H1 (cell line): ENCODE measurements around the gene IL36A. TPM values are rescaled to one million over a fixed set of nuclear protein-coding genes. Genes with fewer than 3 reads are reported as not detected.

Experiments used
- CTCF ChIA-PET: fragments of 300-600 bp; sonication (Branson Sonifier 250); formaldehyde crosslinking; loops from one replicate; lab custom pipeline; 2021; ENCODE audit not compliant: partially characterized antibody; lab: Charles Lee
- POLR2A ChIA-PET: fragments of 300-600 bp; sonication (Branson Sonifier 250); formaldehyde crosslinking; loops from one replicate; lab custom pipeline; 2021; ENCODE audit warnings: inconsistent platforms; ENCODE audit not compliant: partially characterized antibody; lab: Charles Lee
- DNase-seq, 2 experiments: peaks; one replicate each; pipeline versions ENCODE4 v3.0.0 to v3.0.0-alpha.2; 2010 to 2022; ENCODE audit warnings: low spot score in 2 of 2, low read depth in 1 of 2, mixed read lengths in 1 of 2
- FAIRE-seq: peaks from 2 replicates; lab custom pipeline; 2011; peaks lifted over from hg19 to GRCh38; lab: Jason Lieb, UNC
- H2AFZ ChIP-seq: 2 replicates; pipeline ENCODE4 v1.8.1; 2012; ENCODE audit warnings: low read length, inconsistent platforms
- H2AK5ac ChIP-seq: 2 replicates; pipeline ENCODE4 v1.6.1; 2013; ENCODE audit warnings: low read depth, low read length
- H2BK120ac ChIP-seq: replicated peaks from 2 replicates; pipeline ENCODE3; 2013; ENCODE audit warnings: low read depth, low read length, inconsistent platforms
- H2BK12ac ChIP-seq: 2 replicates; pipeline ENCODE4 v1.6.1; 2013; ENCODE audit warnings: low read depth, low read length
- H2BK15ac ChIP-seq: 2 replicates; pipeline ENCODE4 v1.6.1; 2013; ENCODE audit warnings: low read length
- H2BK20ac ChIP-seq: 2 replicates; pipeline ENCODE4 v1.6.1; 2013; ENCODE audit warnings: low read length
- H2BK5ac ChIP-seq: 2 replicates; pipeline ENCODE4 v1.6.1; 2013; ENCODE audit warnings: low read depth, low read length
- H3K14ac ChIP-seq: 2 replicates; pipeline ENCODE4 v1.6.1; 2013; ENCODE audit warnings: inconsistent platforms; ENCODE audit not compliant: insufficient read length
- H3K18ac ChIP-seq: 2 replicates; pipeline ENCODE4 v1.6.1; 2013; ENCODE audit warnings: low read length; ENCODE audit errors: extremely low read depth
- H3K23ac ChIP-seq: 2 replicates; pipeline ENCODE4 v1.6.1; 2013; ENCODE audit warnings: inconsistent platforms; ENCODE audit not compliant: insufficient read length
- H3K23me2 ChIP-seq: 2 replicates; pipeline ENCODE4 v1.6.1; 2013; ENCODE audit warnings: low read depth, low read length
- H3K27ac ChIP-seq: 2 replicates; pipeline ENCODE4 v1.6.1; 2011; ENCODE audit warnings: low read depth, low read length, inconsistent platforms
- H3K27me3 ChIP-seq, 4 experiments: replicated peaks in 1 of 4; 1 replicate in 1 of 4; 2 replicates in 3 of 4; pipeline versions ENCODE4 v1.6.1 to v1.8.1; 2011 to 2013; ENCODE audit warnings: low read length in 3 of 4, mild to moderate bottlenecking in 3 of 4, inconsistent platforms in 2 of 4, mixed read lengths in 2 of 4, moderate library complexity in 1 of 4; ENCODE audit not compliant: control insufficient read depth in 3 of 4, insufficient read depth in 3 of 4; ENCODE audit errors: extremely low read depth in 1 of 4
- H3K36me3 ChIP-seq, 4 experiments: 2 replicates each; pipeline versions ENCODE4 v1.6.1 to v1.8.1; 2011 to 2013; ENCODE audit warnings: mild to moderate bottlenecking in 4 of 4, low read length in 3 of 4, moderate library complexity in 2 of 4, control low read depth in 1 of 4, inconsistent platforms in 1 of 4; ENCODE audit not compliant: insufficient read depth in 4 of 4, control insufficient read depth in 2 of 4
- H3K4ac ChIP-seq: replicated peaks from 2 replicates; pipeline ENCODE3; 2013; ENCODE audit warnings: low read length, low read depth, mixed read lengths, inconsistent platforms; ENCODE audit not compliant: insufficient read length
- H3K4me1 ChIP-seq, 4 experiments: replicated peaks in 1 of 4; 1 replicate in 1 of 4; 2 replicates in 3 of 4; pipeline versions ENCODE4 v1.6.1 to v1.8.1; 2011 to 2013; ENCODE audit warnings: low read length in 3 of 4, inconsistent platforms in 2 of 4, mixed read lengths in 1 of 4; ENCODE audit not compliant: insufficient read depth in 4 of 4, control insufficient read depth in 3 of 4
- H3K4me2 ChIP-seq, 2 experiments: 2 replicates each; pipeline versions ENCODE4 v1.6.1 to v1.8.1; 2011 to 2013; ENCODE audit warnings: low read depth in 2 of 2, low read length in 2 of 2, control low read depth in 1 of 2, inconsistent platforms in 1 of 2, mild to moderate bottlenecking in 1 of 2; ENCODE audit not compliant: insufficient read depth in 1 of 2
- H3K4me3 ChIP-seq, 4 experiments: fragments of 200-600, 300-600 bp in 1 of 4; sonication (generic), shearing (Covaris generic), sonication (Bioruptor Twin) in 1 of 4; 2 replicates each; pipeline versions ENCODE4 v1.5.1 to v1.8.1; 2011 to 2016; ENCODE audit warnings: low read length in 4 of 4, low read depth in 3 of 4, control low read depth in 2 of 4, inconsistent platforms in 2 of 4, mild to moderate bottlenecking in 2 of 4, mixed read lengths in 1 of 4, moderate library complexity in 1 of 4; ENCODE audit not compliant: insufficient read depth in 2 of 4; ENCODE audit errors: extremely low read depth in 1 of 4
- H3K56ac ChIP-seq: replicated peaks from 2 replicates; pipeline ENCODE3; 2013; ENCODE audit warnings: low read depth, mild to moderate bottlenecking, mixed read lengths, low read length, inconsistent platforms; ENCODE audit not compliant: insufficient read length
- H3K79me1 ChIP-seq: 2 replicates; pipeline ENCODE4 v1.6.1; 2013; ENCODE audit warnings: low read depth, low read length, control low read depth
- H3K79me2 ChIP-seq, 2 experiments: 2 replicates each; pipeline versions ENCODE4 v1.6.1 to v1.8.1; 2012 to 2013; ENCODE audit warnings: low read length in 2 of 2, mild to moderate bottlenecking in 2 of 2, inconsistent platforms in 1 of 2; ENCODE audit not compliant: insufficient read depth in 2 of 2, control insufficient read depth in 1 of 2
- H3K9ac ChIP-seq, 4 experiments: replicated peaks in 1 of 4; 1 replicate in 1 of 4; 2 replicates in 3 of 4; pipeline versions ENCODE4 v1.6.1 to v1.8.1; 2011 to 2013; ENCODE audit warnings: low read depth in 3 of 4, low read length in 3 of 4, control low read depth in 2 of 4, mild to moderate bottlenecking in 2 of 4, moderate library complexity in 2 of 4, inconsistent platforms in 1 of 4; ENCODE audit errors: extremely low read depth in 1 of 4
- H3K9me3 ChIP-seq, 2 experiments: 2 replicates each; pipeline versions ENCODE4 v1.6.1 to v1.8.1; 2012 to 2013; ENCODE audit warnings: mild to moderate bottlenecking in 2 of 2, moderate library complexity in 2 of 2, control low read depth in 1 of 2, inconsistent platforms in 1 of 2, low read depth in 1 of 2, low read length in 1 of 2, mixed read lengths in 1 of 2; ENCODE audit not compliant: insufficient read depth in 2 of 2
- H4K20me1 ChIP-seq, 2 experiments: replicated peaks in 1 of 2; 2 replicates each; pipeline versions ENCODE3 to v1.8.1; 2011 to 2013; ENCODE audit warnings: inconsistent platforms in 2 of 2, low read length in 2 of 2, mild to moderate bottlenecking in 1 of 2; ENCODE audit not compliant: insufficient read depth in 2 of 2, control insufficient read depth in 1 of 2
- H4K5ac ChIP-seq: 2 replicates; pipeline ENCODE4 v1.6.1; 2013; ENCODE audit warnings: low read length, low read depth, mixed read lengths, inconsistent platforms; ENCODE audit not compliant: insufficient read length
- H4K8ac ChIP-seq: 2 replicates; pipeline ENCODE4 v1.8.0; 2013; ENCODE audit warnings: mild to moderate bottlenecking, moderate library complexity, low read length, inconsistent platforms; ENCODE audit not compliant: insufficient read depth; ENCODE audit errors: extremely low read depth
- H4K91ac ChIP-seq: replicated peaks from 2 replicates; pipeline ENCODE3; 2013; ENCODE audit warnings: low read length, mixed read lengths, inconsistent platforms; ENCODE audit not compliant: insufficient read length
- ASH2L ChIP-seq: fragments of 200-600, 300-600 bp; sonication (generic); IDR thresholded peaks from one replicate; pipeline ENCODE4 v1.7.1; 2017; ENCODE audit warnings: low read length
- E2F6 ChIP-seq: IDR thresholded peaks from 2 replicates; pipeline ENCODE4 v1.6.1; 2012; ENCODE audit warnings: inconsistent platforms
- EGR1 ChIP-seq: IDR thresholded peaks from 2 replicates; pipeline ENCODE4 v1.6.1; 2011; ENCODE audit warnings: low read depth, low read length, borderline replicate concordance
- KDM1A ChIP-seq: fragments of 200-600, 300-600 bp; sonication (generic); IDR thresholded peaks from 2 replicates; pipeline ENCODE4 v1.7.1; 2016; ENCODE audit warnings: mild to moderate bottlenecking, low read length, borderline replicate concordance
- MAX ChIP-seq: IDR thresholded peaks from 2 replicates; pipeline ENCODE4 v1.6.1; 2012; ENCODE audit warnings: inconsistent platforms
- NANOG ChIP-seq: IDR thresholded peaks from 2 replicates; pipeline ENCODE4 v1.6.1; 2011; ENCODE audit warnings: low read length, low read depth, mild to moderate bottlenecking, inconsistent platforms; ENCODE audit not compliant: insufficient read depth, poor library complexity, severe bottlenecking
- NRF1 ChIP-seq: IDR thresholded peaks from 2 replicates; pipeline ENCODE4 v1.6.1; 2011; ENCODE audit warnings: mild to moderate bottlenecking, low read depth, low read length, improper control_type of control experiment
- PHF8 ChIP-seq: fragments of 200-600 bp; sonication (generic); conservative IDR thresholded peaks from 2 replicates; pipeline ENCODE4 v1.7.1; 2012; ENCODE audit warnings: low read depth, mild to moderate bottlenecking, inconsistent platforms, low read length, moderate library complexity
- RNF2 ChIP-seq: fragments of 200-900, 300-1000 bp; sonication (generic); IDR thresholded peaks from 2 replicates; pipeline ENCODE4 v1.7.1; 2016; ENCODE audit warnings: borderline replicate concordance, low read depth, mild to moderate bottlenecking, antibody characterized with exemption, low read length; ENCODE audit not compliant: poor library complexity, severe bottlenecking; ENCODE audit errors: missing control alignments
- SIX5 ChIP-seq: IDR thresholded peaks from 2 replicates; pipeline ENCODE4 v1.6.1; 2011; ENCODE audit warnings: mild to moderate bottlenecking, low read depth, low read length
- SP4 ChIP-seq: IDR thresholded peaks from 2 replicates; pipeline ENCODE4 v1.6.1; 2012; ENCODE audit warnings: low read length, inconsistent platforms
- TAF1 ChIP-seq: IDR thresholded peaks from 2 replicates; pipeline ENCODE4 v1.6.1; 2011; ENCODE audit warnings: mild to moderate bottlenecking, low read depth, low read length
- TCF12 ChIP-seq: IDR thresholded peaks from 2 replicates; pipeline ENCODE4 v1.6.1; 2011; ENCODE audit warnings: low read depth, mild to moderate bottlenecking, low read length
- WGBS, 2 experiments: shearing (Covaris generic) in 1 of 2; methylation state at CpG; one replicate each; pipeline versions ENCODE4 v1.1.6 to v1.1.7; 2013 to 2015; ENCODE audit warnings: low lambda C conversion rate in 2 of 2, mixed read lengths in 2 of 2, inconsistent platforms in 1 of 2, low coverage in 1 of 2, missing lambda C conversion rate in 1 of 2; ENCODE audit not compliant: insufficient replicate concordance in 2 of 2, insufficient coverage in 1 of 2, insufficient read length in 1 of 2; ENCODE audit errors: extremely low coverage in 1 of 2, missing lambda C conversion rate in 1 of 2; 5-methylcytosine and 5-hydroxymethylcytosine counted together
- polyA plus RNA-seq, 7 experiments: library from polyadenylated mRNA; depleted of rRNA in 3 of 7; stranded (reverse) in 5 of 7; unstranded in 2 of 7; fragments of >200 nt in 5 of 7; fragments of 200-250 nt in 2 of 7; gene quantifications; 1 replicate in 5 of 7; 2 replicates in 1 of 7; 4 replicates in 1 of 7; pipeline versions ENCODE4 v1.2.1 to v1.2.3, GENCODE V29; 2011 to 2013; ENCODE audit warnings: missing spikeins in 2 of 7, mixed read lengths in 2 of 7
- total RNA-seq: library from RNA; stranded (reverse); fragmentation: NEBNext Ultra II Directional; extraction: Animal tissue kit (Norgen Biotek cat#: 25700); gene quantifications from 2 replicates; pipeline ENCODE4 v1.2.1, GENCODE V29; 2021

IL36A gene
- total and polyA plus RNA-seq, 2 of the 8 experiments (the other 6 are each of a cell fraction or from before 2014, with no cell fraction given), result not detected

GRCh38 chr2:113018509-113018908 is 13.2 kb downstream of the IL36A start:
- no peaks in the 10 kb centered on the region for H3K79me2 ChIP-seq
- no peaks in the 10 kb centered on the region for H3K36me3 ChIP-seq
- H4K5ac ChIP-seq, result no peak overlapping the region
- no peaks in the 10 kb centered on the region for H3K79me1 ChIP-seq
- ChIA-PET CTCF (no interaction called here), POLR2A (no interaction called here)
- no peak overlapping the region for H3K9ac ChIP-seq
- no peak overlapping the region for H2AFZ ChIP-seq
- H3K4me2 ChIP-seq, result no peak overlapping the region
- no peak overlapping the region for H3K14ac ChIP-seq
- H3K27me3 ChIP-seq, result no peaks in the 10 kb centered on the region
- no peak overlapping the region for H2BK15ac ChIP-seq
- 90% methylated on average over 3 of the region's 3 CpGs; no CpG with 5 or more reads in 1 of the 2 experiments for WGBS, 2 experiments
- no peak overlapping the region for H3K27ac ChIP-seq
- no peaks in the 10 kb centered on the region for H4K20me1 ChIP-seq
- H3K18ac ChIP-seq, result no peak overlapping the region
- H3K23me2 ChIP-seq, result no peaks in the 10 kb centered on the region
- H2AK5ac ChIP-seq, result no peak overlapping the region
- no peak overlapping the region for H2BK120ac ChIP-seq
- no peak for DNase-seq
- peaks cover 0 to 4% of the 10 kb centered on the region in 2 experiments; a peak in 1 of 4 replicates for H3K9me3 ChIP-seq
- no peak overlapping the region for H3K56ac ChIP-seq
- H4K91ac ChIP-seq, result no peak overlapping the region
- no peak for FAIRE-seq
- H2BK5ac ChIP-seq, result no peak overlapping the region
- no peak overlapping the region for H2BK12ac ChIP-seq
- H3K4ac ChIP-seq, result no peak overlapping the region
- no peak overlapping the region for H3K23ac ChIP-seq
- no peak overlapping the region for H4K8ac ChIP-seq
- no peaks in the 10 kb centered on the region for H3K4me1 ChIP-seq
- no peak overlapping the region for H2BK20ac ChIP-seq
- no peak overlapping the region for H3K4me3 ChIP-seq
- TF ChIP-seq PHF8, result no peak
- no peak for TF ChIP-seq NANOG
- no peak for TF ChIP-seq TCF12
- no peak for TF ChIP-seq TAF1
- no peak for TF ChIP-seq NRF1
- TF ChIP-seq E2F6, result no peak
- no peak for TF ChIP-seq ASH2L
- no peak for TF ChIP-seq KDM1A
- no peak for TF ChIP-seq RNF2
- no peak for TF ChIP-seq MAX
- no peak for TF ChIP-seq SIX5
- no peak for TF ChIP-seq SP4
- TF ChIP-seq EGR1, result no peak
